SKM-1 (cell line): ENCODE measurements around the gene COQ7.

Experiments
- DNase-seq: peaks from one replicate; lab custom pipeline; 2025; ENCODE audit not compliant: unreplicated experiment; lab: John Stamatoyannopoulos, UW

The COQ7 gene

DNA sequence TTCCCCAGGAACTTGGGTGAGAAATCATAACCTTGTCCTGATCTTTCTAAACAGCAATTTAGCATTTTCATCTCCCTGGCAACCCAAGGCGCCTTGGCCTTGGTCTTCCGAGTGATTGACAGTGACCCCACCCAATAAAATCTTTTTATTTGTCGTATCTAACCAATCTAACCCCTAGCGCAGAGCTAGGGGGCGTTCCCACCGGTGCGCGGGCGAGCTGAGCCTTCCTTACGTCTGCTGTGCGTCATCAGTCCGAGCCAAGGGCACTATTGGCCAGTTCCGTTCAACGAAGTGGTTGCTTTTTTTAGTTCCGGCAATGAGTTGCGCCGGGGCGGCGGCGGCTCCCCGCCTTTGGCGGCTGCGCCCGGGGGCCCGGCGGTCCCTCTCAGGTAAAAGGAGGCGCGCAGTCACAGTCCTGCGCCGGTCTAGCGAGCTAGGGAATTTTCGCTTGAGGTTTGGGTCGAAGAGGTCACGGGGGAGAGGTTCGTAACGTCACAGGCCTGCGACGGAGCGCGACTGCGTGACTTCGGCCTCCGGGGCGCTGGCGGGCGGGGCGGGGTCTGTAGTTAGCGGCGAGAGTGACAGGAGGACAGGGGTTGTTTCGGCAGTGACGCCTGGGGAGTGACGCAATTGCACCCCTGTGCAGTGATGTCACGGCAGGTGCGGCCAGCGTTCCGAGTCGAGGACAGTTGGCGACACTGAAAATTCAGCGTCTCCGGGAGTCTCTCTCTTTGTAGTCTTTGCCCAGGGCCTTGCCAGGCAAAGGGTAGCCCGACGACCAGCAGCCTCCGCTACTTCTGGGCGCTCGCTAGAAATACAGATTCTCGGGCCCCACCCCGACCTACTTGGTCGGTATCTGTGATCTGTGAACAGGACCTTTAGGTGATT is at the start of gene COQ7:
Gene COQ7 (plus strand): TSS at position 266 of the 888 bp plus-strand sequence. CDS start 51 bp downstream, at position 317.
- DNase-seq, result peak; percentile 94

DNA sequence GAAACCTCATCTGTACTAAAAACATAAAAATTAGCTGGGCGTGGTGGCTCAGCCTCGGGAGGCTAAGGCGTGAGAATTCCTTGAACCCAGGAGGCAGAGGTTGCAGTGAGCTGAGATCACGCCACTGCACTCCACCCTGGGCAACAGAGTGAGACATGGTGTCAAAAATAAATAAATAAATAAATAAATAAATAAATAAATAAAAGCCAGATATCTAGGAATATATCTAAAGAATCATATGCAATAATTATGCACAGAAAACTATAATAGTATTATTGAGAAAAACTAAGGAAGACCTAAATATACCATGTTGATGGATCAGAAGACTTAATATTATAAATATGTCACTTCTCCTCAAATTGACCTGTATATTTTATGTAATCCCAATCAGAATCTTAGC is 46.7 kb upstream of the COQ7 start:
- DNase-seq, result no peak

DNA sequence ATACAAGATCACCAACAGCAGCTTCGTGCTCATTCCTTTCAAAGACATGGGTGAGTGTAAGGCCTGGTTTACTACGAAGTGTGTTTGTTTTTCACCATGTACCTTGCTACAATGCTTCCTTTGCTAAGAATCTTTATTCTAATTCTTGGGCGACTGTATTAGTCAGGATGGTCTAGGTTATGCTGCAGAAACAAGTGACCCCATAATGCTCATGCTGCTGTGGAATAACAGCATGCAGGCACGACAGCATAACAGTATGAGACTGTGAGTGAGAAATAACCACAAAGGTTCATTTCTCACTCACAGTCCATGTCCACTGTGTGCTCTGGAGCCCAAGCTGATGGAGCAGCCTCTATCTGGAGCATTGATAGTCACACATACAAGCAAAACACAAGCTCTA is 45.7 kb upstream of the COQ7 start:
- DNase-seq, result no peak

DNA sequence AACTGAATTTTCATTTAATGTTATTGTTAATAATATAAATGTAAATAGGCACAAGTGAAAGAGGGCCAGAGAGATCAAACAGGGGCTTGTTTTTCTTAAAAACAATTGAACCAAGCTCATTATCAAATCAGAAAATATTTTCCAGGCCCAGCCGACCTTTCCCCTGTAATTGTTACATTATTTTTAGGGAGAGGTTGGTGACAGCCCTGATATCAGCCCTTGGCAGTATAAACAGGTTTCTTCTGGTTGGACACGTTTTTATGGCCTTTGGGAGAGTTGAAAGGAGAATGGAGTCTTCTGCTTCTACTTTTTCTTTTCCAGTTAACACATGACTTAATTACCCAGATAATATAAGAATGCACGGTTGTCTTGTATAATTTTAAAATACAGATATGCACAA is 40.0 kb upstream of the COQ7 start:
- DNase-seq, result no peak

DNA sequence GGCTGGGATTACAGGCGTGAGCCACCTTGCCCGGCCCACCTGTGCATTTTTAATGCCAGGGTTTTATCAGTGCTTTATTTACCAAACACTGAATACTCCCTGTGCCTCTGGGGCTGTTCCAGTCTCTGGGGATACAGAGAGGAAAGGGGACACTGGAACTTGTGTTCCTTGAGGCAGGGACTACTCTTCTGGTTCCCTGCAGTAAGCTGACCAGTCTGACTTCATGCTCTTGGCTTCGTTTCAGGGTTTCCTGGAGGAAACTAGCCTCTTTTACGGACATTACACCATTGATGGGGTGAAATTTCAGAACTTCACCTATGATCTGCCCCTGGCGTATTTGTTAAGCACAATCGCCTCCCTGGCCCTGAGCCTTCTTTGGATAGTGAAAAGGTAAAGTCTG is 37.4 kb upstream of the COQ7 start:
- no peak for DNase-seq

DNA sequence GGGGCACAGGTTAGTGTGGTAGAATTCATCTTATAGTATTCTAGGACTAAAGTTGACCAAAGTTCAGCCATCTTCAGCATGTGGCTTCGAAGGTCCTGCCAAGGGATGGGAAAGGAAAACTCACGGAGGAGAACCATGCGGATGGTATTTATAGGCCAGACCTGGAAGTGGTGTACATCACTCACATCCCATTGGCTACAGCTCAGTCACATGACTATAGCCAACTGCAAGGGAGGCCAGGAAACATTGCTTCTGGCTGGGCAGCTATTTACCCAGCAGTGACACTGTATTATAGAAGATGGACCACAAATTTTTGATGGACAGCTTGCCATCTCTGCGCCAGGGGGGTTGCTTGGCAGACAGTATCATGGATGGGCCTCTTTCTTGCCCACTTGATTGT is 35.7 kb upstream of the COQ7 start:
- DNase-seq, result no peak

DNA sequence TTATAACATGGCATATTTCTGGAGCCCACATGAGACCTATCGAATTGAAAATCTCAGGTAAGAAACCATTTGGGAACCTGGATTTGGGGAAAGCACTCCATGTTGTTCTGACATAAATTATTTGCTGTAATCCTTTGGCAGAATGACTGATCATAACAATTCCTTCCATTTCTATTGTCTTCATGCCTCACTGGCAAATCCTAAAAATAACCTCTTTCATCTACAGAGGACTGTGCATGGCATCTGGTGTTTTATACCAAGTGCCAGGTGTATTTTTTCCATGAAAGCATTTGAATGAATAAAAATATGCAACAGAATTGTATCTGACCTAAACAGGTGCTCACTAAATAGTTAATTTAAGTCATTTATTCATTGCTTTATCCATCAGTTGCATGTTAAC is 33.7 kb upstream of the COQ7 start:
- DNase-seq, result no peak

DNA sequence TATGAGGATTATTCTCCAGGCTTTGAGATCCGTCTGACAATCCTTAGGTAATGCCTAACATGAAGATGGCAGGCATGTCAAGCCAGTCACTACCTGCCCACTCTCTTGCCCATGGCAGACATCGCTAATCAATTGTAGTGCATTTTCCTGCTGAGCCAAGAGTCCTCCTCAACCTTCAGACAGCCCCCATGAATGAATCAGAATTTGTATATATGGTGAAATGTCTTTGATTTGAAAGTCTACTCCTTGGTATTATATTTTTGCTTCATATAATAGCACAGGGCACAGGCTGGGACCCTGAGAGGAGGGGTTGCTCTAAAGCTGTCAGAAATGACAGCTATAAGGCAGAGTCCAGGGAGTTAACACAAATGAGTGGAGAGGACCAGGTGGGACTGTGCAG is 27.0 kb upstream of the COQ7 start:
- DNase-seq, result no peak

DNA sequence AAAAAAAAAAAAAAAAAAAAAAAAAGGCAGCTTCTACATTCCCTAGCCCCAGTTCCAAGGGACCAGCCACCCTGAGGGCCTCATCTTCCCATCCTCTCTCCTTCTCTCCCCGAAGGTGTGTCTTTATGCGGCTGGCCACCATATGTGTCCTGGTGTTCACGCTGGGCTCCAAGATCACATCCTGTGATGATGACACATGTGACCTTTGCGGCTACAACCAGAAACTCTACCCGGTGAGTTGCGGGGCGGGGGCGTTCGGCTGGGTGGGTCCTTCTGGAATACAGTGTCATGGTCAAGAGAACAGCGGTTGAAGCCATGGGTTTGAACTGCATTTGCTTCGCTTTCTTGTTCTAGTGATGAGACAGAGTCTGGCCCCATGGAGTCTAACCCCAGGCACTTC is 22.6 kb upstream of the COQ7 start:
- no peak for DNase-seq

DNA sequence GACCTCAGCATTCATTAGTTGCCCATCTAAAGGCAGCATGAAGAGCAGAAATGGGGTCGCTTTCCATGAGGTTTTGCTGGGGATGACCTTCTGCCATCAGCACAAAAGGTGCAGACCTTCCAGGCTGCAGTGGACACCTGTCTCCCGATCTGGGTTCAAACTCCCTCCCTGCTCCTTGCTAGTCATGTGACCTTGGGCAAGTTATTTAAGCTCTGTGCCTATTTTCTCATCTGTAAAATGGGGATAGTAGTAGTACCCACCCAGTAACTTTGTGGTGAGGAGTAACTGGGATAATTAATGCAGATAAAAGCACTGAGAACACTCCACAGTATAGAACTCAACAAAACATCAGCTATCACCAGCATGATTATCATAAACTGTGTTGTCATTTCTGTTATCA is 21.4 kb upstream of the COQ7 start:
- no peak for DNase-seq

DNA sequence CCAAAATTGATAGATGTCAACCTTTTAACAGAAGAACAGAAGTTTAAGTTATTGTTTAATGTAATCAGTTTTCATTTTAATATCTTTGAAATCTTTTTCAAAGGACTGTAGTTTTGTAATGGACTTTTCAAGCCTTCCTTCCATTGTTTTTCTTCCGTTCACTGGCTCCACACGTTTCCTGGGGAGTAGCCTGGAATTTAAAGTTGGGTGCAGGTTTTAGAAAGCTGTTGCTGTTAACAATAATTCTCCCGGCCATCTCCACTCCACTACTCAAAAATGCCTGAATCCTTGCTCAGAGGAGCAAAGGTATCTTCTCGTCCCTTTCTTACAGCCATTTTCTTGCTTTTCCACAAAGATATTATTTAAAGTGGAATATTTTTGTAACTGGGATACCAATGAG is 4.7 kb upstream of the COQ7 start:
- no peak for DNase-seq

DNA sequence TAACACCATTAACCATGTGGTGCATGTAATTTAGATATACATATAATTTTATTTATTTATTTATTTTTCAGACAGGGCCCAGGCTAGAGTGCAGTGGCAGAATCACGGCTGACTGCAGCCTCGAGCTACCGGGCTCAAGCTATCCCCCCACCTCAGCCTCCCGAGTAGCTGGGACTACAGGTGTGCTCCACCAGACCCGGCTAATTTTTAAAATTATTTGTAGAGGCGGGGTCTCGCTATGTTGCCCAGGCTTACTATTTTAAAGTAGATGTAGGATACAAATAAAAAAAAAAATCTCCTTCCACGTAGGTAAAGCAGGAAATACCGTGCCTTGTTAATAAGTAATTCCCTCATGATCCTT is 446 bp upstream of the COQ7 start:
- DNase-seq, result no peak

DNA sequence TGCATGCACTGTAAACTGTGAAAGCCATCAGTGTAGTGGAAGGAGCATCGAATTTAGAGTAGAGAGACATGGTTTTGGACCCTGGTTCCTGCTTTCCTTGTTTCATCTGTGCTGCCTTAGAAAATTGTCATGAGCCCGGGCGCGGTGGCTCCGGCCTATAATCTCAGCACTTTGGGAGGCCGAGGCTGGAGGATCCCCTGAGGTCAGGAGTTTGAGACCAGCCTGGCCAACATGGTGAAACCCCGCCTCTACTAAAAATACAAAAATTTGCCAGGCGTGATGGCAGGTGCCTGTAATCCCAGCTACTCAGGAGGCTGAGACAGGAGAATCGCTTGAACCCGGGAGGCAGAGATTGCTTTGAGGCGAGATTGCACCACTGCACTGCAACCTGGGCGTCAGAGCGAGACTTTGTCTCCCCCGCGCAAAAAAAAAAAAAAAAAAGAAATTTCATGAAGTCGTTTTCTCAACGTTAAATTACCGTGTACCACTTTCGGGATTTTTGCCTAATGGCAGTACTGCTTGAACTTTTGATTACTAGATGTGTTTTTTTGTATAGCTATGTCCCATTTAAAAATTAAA is 912 bp downstream of the COQ7 start:
- no peak for DNase-seq

DNA sequence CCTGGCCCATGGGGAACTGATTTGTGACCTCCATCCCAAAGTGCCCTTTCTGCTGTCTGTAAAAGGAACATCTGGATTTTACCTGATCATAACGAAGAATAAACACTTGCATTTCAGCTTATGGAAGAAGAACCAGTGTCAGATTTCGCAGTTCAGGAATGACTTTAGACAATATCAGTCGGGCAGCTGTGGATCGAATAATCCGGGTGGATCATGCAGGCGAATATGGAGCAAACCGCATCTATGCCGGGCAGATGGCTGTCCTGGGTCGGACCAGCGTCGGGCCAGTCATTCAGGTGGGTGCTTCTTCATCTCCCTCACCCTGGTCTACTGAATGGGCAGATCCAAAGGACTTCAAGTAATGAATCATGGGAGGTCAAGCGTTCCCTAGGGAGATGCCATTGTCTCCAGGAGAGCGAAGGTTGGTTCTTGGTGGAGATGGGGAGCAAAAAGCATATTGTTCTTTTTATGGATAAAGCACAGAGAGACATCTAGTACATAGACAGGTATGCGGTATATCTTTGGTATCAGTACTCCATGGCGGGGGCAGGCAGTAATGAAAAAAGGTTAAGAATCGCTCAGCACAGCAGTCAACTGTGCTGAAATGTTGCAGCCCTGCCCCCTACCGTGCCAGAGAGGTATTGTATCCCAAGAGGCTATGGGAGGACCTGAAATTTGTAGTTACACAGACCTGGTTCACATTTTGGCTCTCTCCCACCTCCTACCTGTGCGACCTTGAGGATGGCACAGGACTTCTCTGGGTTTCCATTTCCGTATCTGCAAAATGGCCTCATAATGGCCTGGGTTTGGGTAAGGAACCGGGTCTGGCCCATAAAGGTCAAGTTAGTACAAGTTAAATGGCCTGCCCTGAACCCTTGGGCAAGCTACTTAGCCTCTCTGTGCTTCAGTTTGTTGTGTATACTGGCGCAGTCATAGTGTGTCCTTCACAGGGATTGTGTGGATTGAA is 4.7 kb downstream of the COQ7 start:
- DNase-seq, result no peak

DNA sequence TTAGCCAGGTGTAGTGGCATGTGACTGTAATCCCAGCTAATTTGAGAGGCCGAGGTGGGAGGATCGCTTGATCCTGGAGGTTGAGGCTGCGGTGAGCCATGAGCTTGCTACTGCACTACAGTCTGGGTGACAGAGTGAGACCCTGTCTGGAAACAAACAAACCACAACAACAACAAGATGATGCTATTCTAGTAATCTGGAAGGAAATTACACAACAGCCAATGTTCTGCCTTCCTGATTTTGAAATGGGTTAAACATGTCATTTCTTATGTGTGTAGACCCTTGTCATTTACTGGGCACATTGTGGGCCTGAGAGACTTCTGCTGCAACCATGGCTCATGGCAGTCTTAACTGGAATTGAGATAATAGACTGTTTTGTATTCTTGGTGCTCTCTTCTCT is 5.9 kb downstream of the COQ7 start:
- DNase-seq, result no peak

DNA sequence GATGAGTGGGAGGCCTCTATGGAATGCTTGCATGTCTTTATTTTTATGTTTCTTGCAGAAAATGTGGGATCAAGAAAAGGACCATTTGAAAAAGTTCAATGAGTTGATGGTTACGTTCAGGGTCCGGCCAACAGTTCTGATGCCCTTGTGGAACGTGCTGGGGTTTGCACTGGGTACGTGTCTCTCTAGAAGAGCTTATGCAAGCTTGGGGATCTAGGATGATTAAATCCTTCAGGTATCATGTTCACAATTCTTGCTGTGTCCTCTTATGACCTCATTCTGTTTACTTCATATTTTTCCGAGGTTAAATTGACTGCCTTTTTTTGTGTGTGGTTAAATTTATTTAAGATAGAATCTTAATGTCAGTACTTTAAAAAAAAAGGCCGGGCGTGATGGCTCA is 6.4 kb downstream of the COQ7 start:
- DNase-seq, result no peak

DNA sequence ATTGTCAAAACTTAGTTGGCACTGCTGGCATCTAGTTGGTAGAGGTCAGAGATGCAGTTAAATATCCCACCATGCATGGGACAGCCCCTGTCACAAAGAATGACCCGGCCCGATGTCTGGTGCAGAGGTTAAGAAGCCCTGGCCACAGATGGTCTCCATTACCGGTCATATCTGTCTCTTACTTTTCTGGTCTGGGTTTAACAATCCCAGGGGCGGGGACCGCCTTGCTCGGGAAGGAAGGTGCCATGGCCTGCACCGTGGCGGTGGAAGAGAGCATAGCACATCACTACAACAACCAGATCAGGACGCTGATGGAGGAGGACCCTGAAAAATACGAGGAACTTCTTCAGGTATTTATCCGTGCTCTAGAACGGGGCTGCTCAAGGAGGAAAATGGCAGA is 8.1 kb downstream of the COQ7 start:
- DNase-seq, result no peak

DNA sequence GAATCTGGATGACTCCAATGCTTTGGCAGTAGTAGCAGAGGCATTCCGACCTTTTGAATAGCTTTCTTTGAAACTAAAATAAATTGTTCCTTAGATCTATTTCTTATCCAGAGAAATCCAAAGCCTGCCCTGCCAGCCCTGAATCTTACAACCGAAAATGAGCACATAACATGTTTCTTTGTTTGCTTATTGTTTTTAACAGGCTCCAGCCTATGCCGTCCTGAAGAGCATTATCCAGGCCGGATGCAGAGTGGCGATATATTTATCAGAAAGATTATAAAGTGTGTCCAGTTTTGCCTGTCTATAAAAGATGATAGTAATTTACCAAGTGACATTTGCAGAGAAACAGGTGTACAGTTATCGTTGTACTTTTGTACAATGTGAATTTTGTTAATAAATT is 10.5 kb downstream of the COQ7 start:
- DNase-seq, result no peak

DNA sequence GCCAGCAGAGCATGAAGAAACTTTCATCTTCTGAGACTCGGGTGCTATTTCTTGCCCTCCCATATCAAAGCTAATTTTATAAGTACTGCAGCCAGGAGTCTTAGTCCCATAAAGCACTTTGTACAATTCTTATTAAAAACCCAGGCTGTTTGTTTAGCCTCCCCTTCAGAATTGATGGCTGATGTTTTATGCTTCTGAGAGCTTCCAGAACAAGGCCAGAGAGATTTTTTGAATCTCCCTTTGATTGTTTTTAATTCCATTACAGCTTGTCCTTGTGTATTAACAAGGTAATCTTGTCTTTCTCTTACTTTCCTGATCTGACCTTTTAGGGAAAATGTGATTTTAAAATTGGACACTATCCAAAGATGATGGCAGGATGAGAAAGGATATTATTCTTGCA is 16.3 kb downstream of the COQ7 start:
- no peak for DNase-seq

DNA sequence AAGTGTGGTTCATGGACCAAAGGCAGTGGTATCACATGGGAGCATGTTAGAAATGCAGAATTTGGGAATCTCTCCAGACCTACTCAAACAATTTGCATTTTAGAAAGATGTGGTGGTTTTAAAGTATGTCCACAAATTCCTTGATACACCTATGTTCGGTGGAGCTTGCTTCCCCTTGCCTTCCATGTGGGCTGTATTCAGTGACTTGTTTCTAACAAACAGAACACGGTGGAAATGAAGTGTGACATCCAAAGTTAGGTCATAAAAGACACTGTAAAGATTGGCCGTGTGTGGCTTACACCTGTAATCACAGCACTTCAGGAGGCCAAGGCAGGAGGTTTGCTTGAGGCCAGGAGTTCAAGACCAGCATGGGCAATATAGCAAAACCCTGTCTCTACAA is 16.7 kb downstream of the COQ7 start:
- DNase-seq, result no peak

DNA sequence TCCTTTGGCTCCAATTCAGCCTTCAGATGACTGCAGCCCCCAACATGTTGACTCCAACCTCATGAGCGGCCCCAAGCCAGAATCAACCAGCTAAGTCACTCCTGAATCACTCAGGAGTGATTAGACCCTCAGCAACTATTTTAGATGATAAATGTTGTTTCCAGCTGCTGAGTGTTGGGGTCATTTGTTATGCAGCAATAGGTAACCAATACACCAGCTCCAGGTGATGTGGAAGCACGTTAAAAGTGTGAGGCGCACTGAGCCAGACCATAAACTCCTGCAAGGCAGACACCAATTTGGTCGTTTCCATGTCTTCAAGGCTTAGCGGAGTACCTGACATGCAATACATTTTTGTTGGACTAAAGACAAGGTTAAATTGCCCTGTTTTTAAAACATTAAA is 17.5 kb downstream of the COQ7 start:
- DNase-seq, result no peak

DNA sequence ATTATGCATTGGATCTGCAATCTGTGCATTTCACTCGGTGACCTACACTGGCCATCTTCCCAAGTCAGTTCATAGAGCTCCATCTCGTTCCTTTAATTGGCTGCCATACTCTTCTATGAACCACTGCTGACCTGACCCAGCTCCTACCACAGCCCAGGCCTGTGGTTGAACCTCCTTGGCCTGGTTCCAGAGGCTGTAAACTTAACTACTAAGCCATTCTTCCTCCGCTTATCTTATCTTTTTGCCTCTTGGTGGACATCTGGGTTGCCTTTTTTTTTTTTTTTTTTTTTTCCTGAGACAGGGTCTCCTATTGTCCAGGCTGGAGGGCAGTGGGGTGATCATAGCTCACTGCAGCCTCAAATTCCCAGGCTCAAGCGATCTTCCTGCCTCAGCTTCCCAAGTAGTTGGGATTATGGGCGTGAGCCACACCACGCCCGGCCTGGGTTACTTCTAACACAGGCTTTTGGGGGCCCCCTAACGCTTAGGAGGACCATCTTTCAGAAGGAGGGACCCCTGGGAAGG is 18.3 kb downstream of the COQ7 start:
- DNase-seq, result no peak
